ENCODE results near the gene GRK5. TPM values are rescaled to one million over a fixed set of nuclear protein-coding genes. Genes with fewer than 3 reads are reported as not detected.

GRK5 gene
- total RNA-seq, 1 donor from 2014 or later, result 47.6 TPM

GRCh38 chr10:119500821-119501220 is 293.4 kb downstream of the GRK5 start:
- ATAC-seq (ENCODE audit: poor library complexity) (no peak), DNase-seq (no peak)
- intact Hi-C loops (cut with DNase I), result no loop called here

DNA sequence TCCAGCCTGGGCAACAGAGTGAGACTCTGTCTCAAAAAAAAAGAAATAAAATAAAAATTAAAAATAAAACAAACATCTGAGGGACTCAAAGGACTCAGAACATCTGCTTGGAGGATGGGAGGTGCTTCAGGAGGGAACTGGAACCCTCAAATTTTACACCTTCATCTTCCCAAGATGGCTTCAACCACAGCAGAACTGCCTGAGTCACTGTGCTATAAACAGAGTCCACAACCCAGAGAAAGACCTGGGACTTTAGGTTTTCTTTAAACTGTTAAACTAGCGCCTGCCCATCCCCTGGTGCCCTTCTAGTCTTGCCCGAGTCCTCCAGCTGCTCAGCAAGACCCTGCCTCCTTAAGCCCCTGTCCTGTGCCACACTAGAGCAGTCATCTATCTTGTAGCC is 294.3 kb downstream of the GRK5 start:
- intact Hi-C loops (cut with DNase I), result no loop called here
- DNase-seq (no peak), ATAC-seq (ENCODE audit: poor library complexity) (no peak)

GRCh38 chr10:119502209-119502608 is 294.8 kb downstream of the GRK5 start:
- intact Hi-C loops (cut with DNase I), result no loop called here
- ATAC-seq (ENCODE audit: poor library complexity) (no peak), DNase-seq (no peak)

GRCh38 chr10:119502618-119503155 is 295.3 kb downstream of the GRK5 start:
- no peak for DNase-seq
- ATAC-seq (ENCODE audit: poor library complexity), result no peak
- intact Hi-C loops (cut with DNase I), result no loop called here

GRCh38 chr10:119503821-119504220 is 296.4 kb downstream of the GRK5 start:
- intact Hi-C loops (cut with DNase I), result no loop called here
- ATAC-seq (ENCODE audit: poor library complexity) (no peak), DNase-seq (no peak)

- intact Hi-C loops (cut with DNase I), result no loop called here
- DNase-seq, result no peak
- no peak for ATAC-seq (ENCODE audit: poor library complexity)
These were observed 297.3 kb downstream of the GRK5 start for GRCh38 chr10:119504651-119505050.

DNA sequence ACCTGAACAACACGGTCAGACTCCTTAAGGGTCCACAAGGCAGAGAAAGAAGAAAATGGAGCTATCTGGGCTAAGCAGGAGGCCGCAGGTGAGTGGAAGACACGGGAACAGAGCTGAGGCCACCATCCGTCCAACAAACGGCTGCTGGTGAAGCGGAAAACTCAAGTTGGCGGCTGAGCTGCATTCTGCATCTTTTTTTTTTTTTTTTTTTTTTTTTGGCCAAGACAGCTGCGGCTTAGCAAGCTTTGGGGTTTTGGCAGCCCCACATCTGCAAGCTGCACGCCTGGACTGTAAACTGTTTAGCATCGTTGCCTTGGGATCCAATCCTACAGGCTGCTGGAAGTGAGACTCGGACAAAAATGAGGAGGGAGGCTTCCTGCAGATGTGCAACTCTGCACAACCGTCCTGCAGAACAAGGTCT is 297.8 kb downstream of the GRK5 start:
- intact Hi-C loops (cut with DNase I), result no loop called here
- DNase-seq, result no peak

More for the DNA sequence above, 297.8 kb downstream of the GRK5 start:
- ATAC-seq (ENCODE audit: poor library complexity), result no peak

Small RNA genes within 50 kb of the gene (microRNA-seq; reads per million reads assigned to microRNA genes)
- not detected for gene MIR4681

Other genes with a start within 250 kb of the GRK5 start
- 10.0 TPM for gene NANOS1, start 177.9 kb upstream of the GRK5 start, total RNA-seq
- gene EIF3A, start 126.8 kb upstream of the GRK5 start, total RNA-seq, result 93.8 TPM
- 18.9 TPM for gene DENND10, start 103.5 kb upstream of the GRK5 start, total RNA-seq
- 48.2 TPM for gene SFXN4, start 41.9 kb upstream of the GRK5 start, total RNA-seq
- 261 TPM for gene PRDX3, start 28.8 kb upstream of the GRK5 start, total RNA-seq

All from Right ventricle myocardium superior (tissue), 1 donor.